Measurements from ENCODE around the gene KIAA0825. TPM values are rescaled to one million over a fixed set of nuclear protein-coding genes. Genes with fewer than 3 reads are reported as not detected.

Gene KIAA0825
- total and polyA plus RNA-seq, 7 donors: 0.46 to 4.6 (median 3.3) TPM; not detected in 1

DNA sequence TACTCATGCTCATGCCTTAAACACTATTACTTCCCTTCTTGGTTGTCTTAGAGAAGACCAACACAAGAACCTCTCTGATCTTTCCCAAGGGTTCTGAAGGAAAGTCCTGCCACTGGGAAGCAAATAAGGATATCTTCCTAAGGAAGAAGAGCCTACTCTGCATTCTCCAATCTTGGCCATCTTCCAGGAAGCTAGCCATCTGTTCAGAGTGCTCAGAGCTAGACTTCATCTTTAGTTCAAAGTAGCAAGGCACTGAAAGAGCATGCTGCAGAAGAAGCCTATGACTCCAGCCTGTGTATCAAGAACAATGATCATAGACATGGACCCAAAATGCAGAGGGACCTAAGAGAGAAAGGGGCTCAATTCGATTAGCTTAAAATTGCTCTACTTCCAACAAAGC is 114.7 kb downstream of the KIAA0825 start:
- DNase-seq: no peak
- TF ChIP-seq, protein P1, sequence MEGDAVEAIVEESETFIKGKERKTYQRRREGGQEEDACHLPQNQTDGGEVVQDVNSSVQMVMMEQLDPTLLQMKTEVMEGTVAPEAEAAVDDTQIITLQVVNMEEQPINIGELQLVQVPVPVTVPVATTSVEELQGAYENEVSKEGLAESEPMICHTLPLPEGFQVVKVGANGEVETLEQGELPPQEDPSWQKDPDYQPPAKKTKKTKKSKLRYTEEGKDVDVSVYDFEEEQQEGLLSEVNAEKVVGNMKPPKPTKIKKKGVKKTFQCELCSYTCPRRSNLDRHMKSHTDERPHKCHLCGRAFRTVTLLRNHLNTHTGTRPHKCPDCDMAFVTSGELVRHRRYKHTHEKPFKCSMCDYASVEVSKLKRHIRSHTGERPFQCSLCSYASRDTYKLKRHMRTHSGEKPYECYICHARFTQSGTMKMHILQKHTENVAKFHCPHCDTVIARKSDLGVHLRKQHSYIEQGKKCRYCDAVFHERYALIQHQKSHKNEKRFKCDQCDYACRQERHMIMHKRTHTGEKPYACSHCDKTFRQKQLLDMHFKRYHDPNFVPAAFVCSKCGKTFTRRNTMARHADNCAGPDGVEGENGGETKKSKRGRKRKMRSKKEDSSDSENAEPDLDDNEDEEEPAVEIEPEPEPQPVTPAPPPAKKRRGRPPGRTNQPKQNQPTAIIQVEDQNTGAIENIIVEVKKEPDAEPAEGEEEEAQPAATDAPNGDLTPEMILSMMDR (IDR thresholded peaks at IDR 0.05): no peak
- TF ChIP-seq EP300 (IDR thresholded peaks at IDR 0.05) (no peak), POLR2A (IDR thresholded peaks at IDR 0.05) (no peak), POLR2AphosphoS5 (IDR thresholded peaks at IDR 0.05) (no peak)
- Histone ChIP-seq H3K4me1 (no peaks in the 10 kb centered on the region), H3K36me3 (no peaks in the 10 kb centered on the region), H3K27me3 (no peaks in the 10 kb centered on the region), H3K27ac (no peak overlapping the region), H3K4me3 (no peak overlapping the region), H3K9me3 (no peaks in the 10 kb centered on the region)
- intact Hi-C loops (cut with DNase I): no loop called here
- WGBS, 2 donors: 86 to 97% methylated on average over 1 of the region's 1 CpG

DNA sequence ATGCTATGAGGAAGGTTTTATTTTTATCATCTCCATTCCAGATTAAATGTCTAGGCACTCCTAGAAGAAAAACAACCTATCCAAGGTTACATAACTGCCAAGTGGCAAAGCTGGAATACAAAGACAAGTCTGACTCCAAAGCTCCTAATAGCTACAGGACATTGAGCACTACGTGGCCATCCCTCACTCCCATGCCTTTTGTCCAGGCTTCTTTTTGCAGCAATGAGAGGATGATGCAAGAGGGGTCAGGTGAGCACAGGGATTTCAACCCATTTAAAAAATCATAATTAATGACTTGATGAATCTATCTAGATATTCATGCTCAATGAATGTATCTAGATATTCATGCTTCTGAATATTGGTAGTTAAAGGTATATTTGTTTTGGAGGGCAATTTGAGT is 117.0 kb downstream of the KIAA0825 start:
- Histone ChIP-seq H3K27ac (no peak overlapping the region), H3K4me3 (no peak overlapping the region), H3K27me3 (no peaks in the 10 kb centered on the region), H3K4me1 (no peaks in the 10 kb centered on the region), H3K36me3 (no peaks in the 10 kb centered on the region), H3K9me3 (no peaks in the 10 kb centered on the region)
- intact Hi-C loops (cut with DNase I): no loop called here
- no peak for DNase-seq
- TF ChIP-seq, protein P1 (IDR thresholded peaks at IDR 0.05): no peak
- TF ChIP-seq POLR2AphosphoS5 (IDR thresholded peaks at IDR 0.05): no peak
- no peak for TF ChIP-seq POLR2A (IDR thresholded peaks at IDR 0.05)
- no peak for TF ChIP-seq EP300 (IDR thresholded peaks at IDR 0.05)
- 88 to 91% methylated on average over 1 of the region's 1 CpG for WGBS, 2 donors

DNA sequence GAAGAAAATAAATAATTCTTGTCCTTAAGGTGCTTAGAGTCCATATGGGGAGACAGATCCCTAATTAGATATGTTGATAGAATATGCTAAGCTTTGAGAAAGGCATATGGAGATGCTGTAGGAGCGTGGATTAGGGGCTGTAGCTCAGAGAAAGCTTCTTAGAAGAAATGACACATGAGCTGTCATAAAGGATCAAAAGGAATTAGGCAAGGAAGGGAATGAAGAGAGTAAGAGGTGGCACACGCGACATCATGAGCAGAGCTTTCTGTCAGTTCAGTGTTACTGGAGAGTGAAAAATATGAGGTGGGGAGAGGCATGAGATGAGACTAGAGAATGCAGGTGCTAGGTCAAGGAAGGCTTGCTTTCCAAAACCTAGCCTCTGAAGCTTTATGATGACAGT is 118.6 kb downstream of the KIAA0825 start:
- TF ChIP-seq, protein P1 (IDR thresholded peaks at IDR 0.05): no peak
- TF ChIP-seq EP300 (IDR thresholded peaks at IDR 0.05) (no peak), POLR2AphosphoS5 (IDR thresholded peaks at IDR 0.05) (no peak), POLR2A (IDR thresholded peaks at IDR 0.05) (no peak)

DNA sequence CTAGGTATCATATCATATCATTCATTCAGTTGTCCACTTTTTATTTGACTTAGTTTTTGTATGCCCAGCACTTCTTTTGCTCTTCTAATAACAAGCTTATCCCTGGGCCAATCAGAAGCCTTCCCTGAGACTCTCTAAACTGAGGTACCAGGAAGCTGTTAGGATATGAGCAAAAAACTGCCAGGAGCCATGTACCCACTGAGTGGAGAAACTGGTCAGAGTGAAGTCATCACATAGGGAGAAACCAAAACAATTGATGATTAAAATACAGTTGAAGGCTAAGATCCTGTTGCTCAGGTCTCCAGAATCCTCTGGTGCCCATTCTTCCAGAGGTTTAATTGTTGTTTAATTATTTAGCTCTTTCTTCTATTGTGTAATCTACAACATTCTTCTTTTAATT is 120.2 kb downstream of the KIAA0825 start:
- Histone ChIP-seq H3K4me1 (no peaks in the 10 kb centered on the region), H3K27ac (no peak overlapping the region), H3K9me3 (no peaks in the 10 kb centered on the region), H3K4me3 (no peak overlapping the region), H3K36me3 (no peaks in the 10 kb centered on the region), H3K27me3 (no peaks in the 10 kb centered on the region)
- no peak for DNase-seq
- intact Hi-C loops (cut with DNase I): no loop called here
- TF ChIP-seq, protein P1 (IDR thresholded peaks at IDR 0.05): no peak
- TF ChIP-seq POLR2AphosphoS5 (IDR thresholded peaks at IDR 0.05) (no peak), EP300 (IDR thresholded peaks at IDR 0.05) (no peak), POLR2A (IDR thresholded peaks at IDR 0.05) (no peak)

More for the DNA sequence above, 118.6 kb downstream of the KIAA0825 start:
- Histone ChIP-seq H3K27me3 (no peaks in the 10 kb centered on the region), H3K4me1 (no peaks in the 10 kb centered on the region), H3K36me3 (no peaks in the 10 kb centered on the region), H3K27ac (no peak overlapping the region), H3K9me3 (no peaks in the 10 kb centered on the region), H3K4me3 (no peak overlapping the region)
- WGBS, 2 donors: 96% methylated on average over 3 of the region's 3 CpGs
- intact Hi-C loops (cut with DNase I): no loop called here
- no peak for DNase-seq

DNA sequence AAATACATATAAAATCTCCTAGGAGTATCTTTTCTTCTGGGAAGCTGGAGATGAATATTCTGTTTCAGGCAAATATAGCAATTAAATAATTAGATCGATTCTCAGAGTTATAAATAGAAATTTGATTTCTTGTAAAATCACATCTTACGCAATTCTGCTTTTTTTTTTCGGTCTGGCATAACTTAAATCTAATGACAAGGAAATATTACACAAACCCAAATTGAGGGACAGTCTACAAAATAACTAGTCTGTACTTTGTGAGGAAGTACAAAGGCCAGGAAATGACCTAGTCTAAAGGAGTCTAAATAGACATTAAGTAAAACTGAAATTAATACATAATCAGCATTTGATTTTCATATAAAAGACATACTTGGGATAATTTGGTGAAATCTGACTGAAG is 133.3 kb downstream of the KIAA0825 start:
- WGBS, 2 donors: 70 to 88% methylated on average over 3 of the region's 3 CpGs
- TF ChIP-seq POLR2A (IDR thresholded peaks at IDR 0.05): no peak
- intact Hi-C loops (cut with DNase I): no loop called here
- Histone ChIP-seq H3K27ac (no peak overlapping the region), H3K9me3 (no peaks in the 10 kb centered on the region), H3K36me3 (no peaks in the 10 kb centered on the region), H3K4me3 (no peak overlapping the region), H3K27me3 (no peaks in the 10 kb centered on the region), H3K4me1 (no peaks in the 10 kb centered on the region)
- DNase-seq: no peak
